H9 (cell line): ENCODE results near the gene DLG5. TPM values are rescaled to one million over a fixed set of nuclear protein-coding genes. Genes with fewer than 3 reads are reported as not detected.
A peak's percentile ranks its signal among the peaks of the same experiment; 100 is the strongest.

Experiments used
- DNase-seq: peaks from one replicate; pipeline ENCODE4 v3.0.0-alpha.2; 2017
- H2AFZ ChIP-seq: one replicate; pipeline ENCODE4 v1.6.1; 2013; ENCODE audit warnings: mild to moderate bottlenecking, low read length, control low read depth, moderate library complexity
- H2AK5ac ChIP-seq: 2 replicates; pipeline ENCODE4 v1.6.1; 2013; ENCODE audit warnings: low read length, control low read depth, mixed read lengths; ENCODE audit not compliant: insufficient read length
- H2BK120ac ChIP-seq: one replicate; pipeline ENCODE4 v1.6.1; 2013; ENCODE audit warnings: low read depth, mild to moderate bottlenecking, low read length, control low read depth, inconsistent platforms; ENCODE audit not compliant: poor library complexity, severe bottlenecking
- H2BK12ac ChIP-seq: 2 replicates; pipeline ENCODE4 v1.6.1; 2013; ENCODE audit warnings: low read length, control low read depth, mixed read lengths, low read depth; ENCODE audit not compliant: insufficient read length
- H2BK15ac ChIP-seq: 2 replicates; pipeline ENCODE4 v1.6.1; 2013; ENCODE audit warnings: low read depth, low read length, control low read depth
- H2BK20ac ChIP-seq: one replicate; pipeline ENCODE4 v1.6.1; 2013; ENCODE audit warnings: low read depth, mild to moderate bottlenecking, low read length, control low read depth, inconsistent platforms; ENCODE audit not compliant: poor library complexity, severe bottlenecking
- H2BK5ac ChIP-seq: 2 replicates; pipeline ENCODE4 v1.6.1; 2013; ENCODE audit warnings: low read length, control low read depth, mixed read lengths; ENCODE audit not compliant: insufficient read length
- H3K14ac ChIP-seq: 2 replicates; pipeline ENCODE4 v1.6.1; 2013; ENCODE audit warnings: low read length, control low read depth; ENCODE audit not compliant: insufficient read depth
- H3K18ac ChIP-seq: 2 replicates; pipeline ENCODE4 v1.6.1; 2013; ENCODE audit warnings: low read depth, mild to moderate bottlenecking, mixed read lengths, low read length, control low read depth; ENCODE audit not compliant: insufficient read length
- H3K23ac ChIP-seq: 2 replicates; pipeline ENCODE4 v1.6.1; 2013; ENCODE audit warnings: low read length, control low read depth, mixed read lengths, low read depth; ENCODE audit not compliant: insufficient read length
- H3K23me2 ChIP-seq: 2 replicates; pipeline ENCODE4 v1.6.1; 2013; ENCODE audit warnings: low read depth, mild to moderate bottlenecking, mixed read lengths, low read length, control low read depth; ENCODE audit not compliant: insufficient read length, poor library complexity, severe bottlenecking
- H3K27ac ChIP-seq: 2 replicates; pipeline ENCODE4 v1.5.1; 2013; ENCODE audit warnings: low read length, control low read depth, mixed read lengths, low read depth; ENCODE audit not compliant: insufficient read length
- H3K27me3 ChIP-seq: 2 replicates; pipeline ENCODE4 v1.6.1; 2013; ENCODE audit warnings: low read length, control low read depth, inconsistent platforms; ENCODE audit not compliant: insufficient read depth
- H3K4ac ChIP-seq: 2 replicates; pipeline ENCODE4 v1.6.1; 2013; ENCODE audit warnings: low read depth, mild to moderate bottlenecking, control low read depth, inconsistent platforms, low read length, moderate library complexity
- H3K4me1 ChIP-seq: 2 replicates; pipeline ENCODE4 v1.6.1; 2013; ENCODE audit warnings: low read length, control low read depth, inconsistent platforms; ENCODE audit not compliant: insufficient read depth
- H3K4me2 ChIP-seq: 2 replicates; pipeline ENCODE4 v1.6.1; 2013; ENCODE audit warnings: low read length, control low read depth, mixed read lengths; ENCODE audit not compliant: insufficient read length, insufficient read depth
- H3K56ac ChIP-seq: 2 replicates; pipeline ENCODE4 v1.6.1; 2013; ENCODE audit warnings: low read depth, mild to moderate bottlenecking, mixed read lengths, low read length, control low read depth; ENCODE audit not compliant: insufficient read length
- H3K79me1 ChIP-seq: 2 replicates; pipeline ENCODE4 v1.6.1; 2013; ENCODE audit warnings: low read depth, mild to moderate bottlenecking, moderate library complexity, low read length, control low read depth, inconsistent platforms; ENCODE audit not compliant: insufficient read depth, poor library complexity, severe bottlenecking
- H3K79me2 ChIP-seq: 2 replicates; pipeline ENCODE4 v1.6.1; 2013; ENCODE audit warnings: low read length, control low read depth, inconsistent platforms; ENCODE audit not compliant: insufficient read depth
- H3K9ac ChIP-seq: 2 replicates; pipeline ENCODE4 v1.6.1; 2013; ENCODE audit warnings: low read length, control low read depth, mixed read lengths; ENCODE audit not compliant: insufficient read length; ENCODE audit errors: extremely low read depth
- H3K9me3 ChIP-seq: one replicate; pipeline ENCODE4 v1.6.1; 2013; ENCODE audit warnings: low read depth, low read length, inconsistent platforms; ENCODE audit not compliant: control insufficient read depth
- H3T11ph ChIP-seq: one replicate; pipeline ENCODE4 v1.6.1; 2013; ENCODE audit warnings: mild to moderate bottlenecking, low read length, control low read depth, inconsistent platforms
- H4K20me1 ChIP-seq: one replicate; pipeline ENCODE4 v1.6.1; 2013; ENCODE audit not compliant: control insufficient read depth, insufficient read length, insufficient read depth
- H4K5ac ChIP-seq: 2 replicates; pipeline ENCODE4 v1.6.1; 2013; ENCODE audit warnings: low read depth, mild to moderate bottlenecking, mixed read lengths, low read length, control low read depth; ENCODE audit not compliant: insufficient read length
- H4K8ac ChIP-seq: replicated peaks from 2 replicates; pipeline ENCODE4 v1.6.1; 2013; ENCODE audit warnings: low read length, control low read depth, mixed read lengths, low read depth; ENCODE audit not compliant: insufficient read length
- H4K91ac ChIP-seq: 2 replicates; pipeline ENCODE4 v1.6.1; 2013; ENCODE audit warnings: low read depth, mild to moderate bottlenecking, moderate library complexity, mixed read lengths, low read length, control low read depth; ENCODE audit not compliant: insufficient read length
- H3K27ac Mint-ChIP-seq, 3 experiments: 2 replicates in 2 of 3; 3 replicates in 1 of 3; pipeline ENCODE4 v1.8.0; 2020 to 2021; ENCODE audit warnings: mixed read lengths in 3 of 3, mild to moderate bottlenecking in 1 of 3, moderate library complexity in 1 of 3
- H3K27me3 Mint-ChIP-seq: 2 replicates; pipeline ENCODE4 v1.8.0; 2021; ENCODE audit warnings: low read depth, mild to moderate bottlenecking, moderate library complexity, mixed read lengths
- H3K36me3 Mint-ChIP-seq, 3 experiments: 2 replicates in 2 of 3; 3 replicates in 1 of 3; pipeline ENCODE4 v1.8.0; 2020 to 2021; ENCODE audit warnings: low read depth in 3 of 3, mixed read lengths in 3 of 3; ENCODE audit not compliant: insufficient read depth in 1 of 3
- H3K4me1 Mint-ChIP-seq, 2 experiments: 2 replicates each; pipeline ENCODE4 v1.8.0; 2020; ENCODE audit warnings: mixed read lengths in 2 of 2
- H3K4me3 Mint-ChIP-seq, 2 experiments: 2 replicates in 1 of 2; 3 replicates in 1 of 2; pipeline ENCODE4 v1.8.0; 2020 to 2021; ENCODE audit warnings: mild to moderate bottlenecking in 2 of 2, mixed read lengths in 2 of 2, moderate library complexity in 1 of 2
- H3K9me3 Mint-ChIP-seq, 2 experiments: 2 replicates in 1 of 2; 3 replicates in 1 of 2; pipeline ENCODE4 v1.8.0; 2020; ENCODE audit warnings: mild to moderate bottlenecking in 2 of 2, mixed read lengths in 2 of 2, moderate library complexity in 1 of 2
- WGBS: extraction: QIAGEN DNeasy Blood & Tissue Kit; methylation state at CpG from one replicate; pipeline ENCODE4 v1.1.7; 2013; ENCODE audit warnings: missing lambda C conversion rate, low lambda C conversion rate, mixed read lengths; ENCODE audit not compliant: insufficient read length; ENCODE audit errors: extremely low coverage; 5-methylcytosine and 5-hydroxymethylcytosine counted together
- total RNA-seq: library from RNA; stranded (reverse); gene quantifications from 2 replicates; pipeline ENCODE4 v1.2.1, GENCODE V29; 2021
- TF ChIP-seq, protein P1 (sequence below): fragments of 200-600 bp; sonication (generic); conservative IDR thresholded peaks from 3 replicates; pipeline ENCODE4 v1.8.0; 2021; ENCODE audit warnings: antibody characterized with exemption, mild to moderate bottlenecking

The DLG5 gene
- total RNA-seq, 1 experiment from 2014 or later: 67.4 TPM

DNA sequence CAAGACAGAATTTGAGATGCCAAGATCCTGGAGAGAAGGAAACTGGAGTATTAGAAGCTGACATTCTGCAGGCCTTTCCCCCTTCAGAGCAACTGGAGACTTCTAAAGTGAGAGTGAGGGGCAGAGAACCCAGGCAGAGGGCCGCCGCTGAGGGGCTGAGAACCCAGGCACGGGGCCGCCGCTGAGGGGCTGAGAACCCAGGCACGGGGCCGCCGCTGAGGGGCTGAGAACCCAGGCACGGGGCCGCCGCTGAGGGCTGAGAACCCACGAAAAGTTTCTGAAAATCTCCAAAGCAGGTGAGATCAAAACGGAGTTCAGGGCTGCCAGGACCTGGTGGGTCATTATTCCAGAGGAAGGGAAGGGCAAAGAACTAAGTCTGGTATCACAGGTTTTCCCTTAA lies 126.2 kb downstream of the DLG5 start:
- H3K36me3 Mint-ChIP-seq: peaks cover 29 to 76% (median 54%) of the 10 kb centered on the region in 3 experiments; a peak in 6 of 7 replicates
- no peaks in the 10 kb centered on the region for H3K9me3 ChIP-seq
- 0 out of 7 replicates have a peak overlapping the region, but pooled peaks of 1 of the 3 experiments have one; percentile 39 for H3K27ac Mint-ChIP-seq
- TF ChIP-seq, protein P1, sequence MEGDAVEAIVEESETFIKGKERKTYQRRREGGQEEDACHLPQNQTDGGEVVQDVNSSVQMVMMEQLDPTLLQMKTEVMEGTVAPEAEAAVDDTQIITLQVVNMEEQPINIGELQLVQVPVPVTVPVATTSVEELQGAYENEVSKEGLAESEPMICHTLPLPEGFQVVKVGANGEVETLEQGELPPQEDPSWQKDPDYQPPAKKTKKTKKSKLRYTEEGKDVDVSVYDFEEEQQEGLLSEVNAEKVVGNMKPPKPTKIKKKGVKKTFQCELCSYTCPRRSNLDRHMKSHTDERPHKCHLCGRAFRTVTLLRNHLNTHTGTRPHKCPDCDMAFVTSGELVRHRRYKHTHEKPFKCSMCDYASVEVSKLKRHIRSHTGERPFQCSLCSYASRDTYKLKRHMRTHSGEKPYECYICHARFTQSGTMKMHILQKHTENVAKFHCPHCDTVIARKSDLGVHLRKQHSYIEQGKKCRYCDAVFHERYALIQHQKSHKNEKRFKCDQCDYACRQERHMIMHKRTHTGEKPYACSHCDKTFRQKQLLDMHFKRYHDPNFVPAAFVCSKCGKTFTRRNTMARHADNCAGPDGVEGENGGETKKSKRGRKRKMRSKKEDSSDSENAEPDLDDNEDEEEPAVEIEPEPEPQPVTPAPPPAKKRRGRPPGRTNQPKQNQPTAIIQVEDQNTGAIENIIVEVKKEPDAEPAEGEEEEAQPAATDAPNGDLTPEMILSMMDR: no peak
- no peaks in the 10 kb centered on the region for H3K27me3 Mint-ChIP-seq
- no peak overlapping the region for H2BK15ac ChIP-seq
- no peaks in the 10 kb centered on the region for H3K23me2 ChIP-seq
- no peaks in the 10 kb centered on the region for H3K9me3 Mint-ChIP-seq
- H3K4me3 Mint-ChIP-seq: no peak overlapping the region
- no peaks in the 10 kb centered on the region for H3K79me2 ChIP-seq
- no peak overlapping the region for H3K9ac ChIP-seq
- no peak for DNase-seq
- peaks cover 28 to 36% of the 10 kb centered on the region in 2 experiments for H3K4me1 Mint-ChIP-seq
- no peak overlapping the region for H3K18ac ChIP-seq
- no peak overlapping the region for H3K56ac ChIP-seq
- no peak overlapping the region for H4K5ac ChIP-seq
- no peak overlapping the region for H2AK5ac ChIP-seq
- H3K23ac ChIP-seq: no peak overlapping the region
- H2BK12ac ChIP-seq: no peak overlapping the region
- no peak overlapping the region for H3T11ph ChIP-seq
- no CpG with 5 or more reads among the region's 13 CpGs for WGBS
- no peak overlapping the region for H3K4me2 ChIP-seq
- H4K8ac ChIP-seq: no peak overlapping the region
- H3K4me1 ChIP-seq: peaks cover 11% of the 10 kb centered on the region
- no peak overlapping the region for H4K91ac ChIP-seq
- no peaks in the 10 kb centered on the region for H3K79me1 ChIP-seq
- no peak overlapping the region for H2BK20ac ChIP-seq
- H3K14ac ChIP-seq: no peak overlapping the region
- H3K27ac ChIP-seq: no peak overlapping the region
- H4K20me1 ChIP-seq: no peaks in the 10 kb centered on the region
- H2AFZ ChIP-seq: no peak overlapping the region
- H3K4ac ChIP-seq: no peak overlapping the region
- H3K27me3 ChIP-seq: no peaks in the 10 kb centered on the region
- no peak overlapping the region for H2BK5ac ChIP-seq
- H2BK120ac ChIP-seq: no peak overlapping the region
